K562 (cell line): ENCODE measurements around the gene BCAS3. TPM values are rescaled to one million over a fixed set of nuclear protein-coding genes. Genes with fewer than 3 reads are reported as not detected.

ENCODE experiments used
- ATAC-seq: fragments of 200-7000 bp; cut with Tn5 transposase; 3 replicates; pipeline ENCODE4 v1.9.1; 2020; ENCODE audit warnings: moderate library complexity
- BruUV-seq: library from RNA; stranded (reverse); fragments of 400-500 nt; replicated peaks from 2 replicates; lab custom pipeline; 2021; lab: Mats Ljungman, UMichigan
- CTCF ChIA-PET: fragments of 300-600 bp; formaldehyde crosslinking; extraction: SDS; loops from one replicate; lab custom pipeline; 2021; ENCODE audit warnings: low intra/inter-chr PET ratio; lab: Yijun Ruan, JAX
- POLR2A ChIA-PET: fragments of 300-600, 350-650 bp; sonication (Branson Sonifier 250); formaldehyde crosslinking; extraction: SDS; loops from one replicate; lab custom pipeline; 2021; ENCODE audit warnings: antibody characterized with exemption, inconsistent platforms; lab: Yijun Ruan, JAX
- DNase-seq, 4 experiments: peaks; one replicate each; pipeline versions ENCODE4 v3.0.0 to v3.0.0-alpha.2; 2011 to 2018; ENCODE audit warnings: low spot score in 3 of 4, mixed read lengths in 3 of 4; ENCODE audit errors: extremely low read depth in 1 of 4
- FAIRE-seq: peaks from 2 replicates; lab custom pipeline; 2011; peaks lifted over from hg19 to GRCh38; lab: Jason Lieb, UNC
- H2AFZ ChIP-seq: 2 replicates; pipeline ENCODE4 v1.6.0; 2011; ENCODE audit warnings: low read depth, low read length, control low read depth, inconsistent platforms
- H3K27ac ChIP-seq: fragments of 200-600 bp; 3 replicates; pipeline ENCODE4 v1.8.0; 2011; ENCODE audit warnings: low read depth, mild to moderate bottlenecking, control low read depth, inconsistent platforms, low read length, moderate library complexity, mixed read lengths; ENCODE audit errors: extremely low read depth
- H3K27me3 ChIP-seq, 2 experiments: fragments of 300-600 bp in 1 of 2; 2 replicates in 1 of 2; 3 replicates in 1 of 2; pipeline versions ENCODE4 v1.6.0 to v1.8.0; 2011; ENCODE audit warnings: inconsistent platforms in 2 of 2, low read length in 2 of 2, mild to moderate bottlenecking in 1 of 2, mixed read lengths in 1 of 2, moderate library complexity in 1 of 2; ENCODE audit not compliant: control insufficient read depth in 2 of 2, insufficient read depth in 2 of 2
- H3K36me3 ChIP-seq: fragments of 300-600 bp; 3 replicates; pipeline ENCODE4 v1.8.0; 2011; ENCODE audit warnings: mild to moderate bottlenecking, low read length, inconsistent platforms; ENCODE audit not compliant: control insufficient read depth, insufficient read depth
- H3K4me1 ChIP-seq, 2 experiments: fragments of 200-600 bp in 1 of 2; replicated peaks in 1 of 2; 2 replicates in 1 of 2; 3 replicates in 1 of 2; pipeline versions ENCODE4 v1.5.1 to v1.8.0; 2011; ENCODE audit warnings: inconsistent platforms in 2 of 2, low read length in 2 of 2, mild to moderate bottlenecking in 1 of 2, mixed read lengths in 1 of 2, moderate library complexity in 1 of 2; ENCODE audit not compliant: control insufficient read depth in 2 of 2, insufficient read depth in 2 of 2
- H3K4me2 ChIP-seq: 2 replicates; pipeline ENCODE4 v1.6.1; 2011; ENCODE audit warnings: low read length, control low read depth, inconsistent platforms, mixed read lengths; ENCODE audit not compliant: insufficient read depth
- H3K4me3 ChIP-seq: fragments of 200-600 bp; sonication (generic), shearing (Covaris generic); 2 replicates; pipeline ENCODE4 v1.5.1; 2016; ENCODE audit warnings: control low read depth, inconsistent platforms
- H3K79me2 ChIP-seq: fragments of 200-600 bp; 3 replicates; pipeline ENCODE4 v1.8.0; 2011; ENCODE audit warnings: low read length, inconsistent platforms; ENCODE audit not compliant: control insufficient read depth, insufficient read depth
- H3K9ac ChIP-seq, 2 experiments: 2 replicates each; pipeline versions ENCODE4 v1.6.0 to v1.6.1; 2011; ENCODE audit warnings: low read depth in 2 of 2, low read length in 2 of 2, control low read depth in 1 of 2, inconsistent platforms in 1 of 2, mild to moderate bottlenecking in 1 of 2, mixed read lengths in 1 of 2; ENCODE audit not compliant: insufficient read depth in 1 of 2
- H3K9me1 ChIP-seq: one replicate; pipeline ENCODE4 v1.6.0; 2011; ENCODE audit warnings: inconsistent platforms, mild to moderate bottlenecking, low read length, moderate library complexity; ENCODE audit not compliant: control insufficient read depth, insufficient read depth
- H3K9me3 ChIP-seq: replicated peaks from 2 replicates; pipeline ENCODE4 v1.5.1; 2011; ENCODE audit warnings: low read depth, low read length, inconsistent platforms; ENCODE audit not compliant: control insufficient read depth, insufficient read depth
- H4K20me1 ChIP-seq: replicated peaks from 2 replicates; pipeline ENCODE4 v1.6.1; 2011; ENCODE audit warnings: low read length, inconsistent platforms, mixed read lengths; ENCODE audit not compliant: control insufficient read depth, insufficient read depth
- JUND ChIP-seq, 2 experiments: IDR thresholded peaks; 2 replicates in 1 of 2; 3 replicates in 1 of 2; pipeline ENCODE4 v1.6.1; 2011; ENCODE audit warnings: borderline replicate concordance in 2 of 2, low read depth in 2 of 2, low read length in 2 of 2, improper control_type of control experiment in 1 of 2, missing biosample characterization in 1 of 2, missing genetic modification characterization in 1 of 2, missing genetic modification reagents in 1 of 2
- MED1 ChIP-seq: sonication (generic); formaldehyde crosslinking; IDR thresholded peaks from 2 replicates; pipeline ENCODE4 v1.8.1; 2023; ENCODE audit warnings: missing genetic modification reagents, borderline replicate concordance
- MTF1 ChIP-seq: fragments of 250-450 bp; sonication (Bioruptor Pico); IDR thresholded peaks from 2 replicates; pipeline ENCODE4 v1.9.0; 2021; ENCODE audit warnings: moderate library complexity, mild to moderate bottlenecking, inconsistent platforms, borderline replicate concordance
- PHF21A ChIP-seq: fragments of 450-650 bp; IDR thresholded peaks from 2 replicates; pipeline ENCODE4 v1.6.1; 2017; ENCODE audit warnings: low read depth, borderline replicate concordance
- TARDBP ChIP-seq: fragments of 450-650 bp; IDR thresholded peaks from 2 replicates; pipeline ENCODE4 v1.6.1; 2016
- ZNF316 ChIP-seq: fragments of 450-650 bp; IDR thresholded peaks from 2 replicates; pipeline ENCODE4 v1.6.1; 2016
- ZSCAN32 ChIP-seq: fragments of 450-650 bp; formaldehyde crosslinking; IDR thresholded peaks from 2 replicates; pipeline ENCODE4 v1.4.0; 2020; ENCODE audit warnings: mild to moderate bottlenecking, moderate library complexity
- WGBS: fragments of 100-300 bp; shearing (Covaris generic); methylation state at CpG from one replicate; pipeline ENCODE4 v1.1.6; 2016; ENCODE audit warnings: low coverage, mixed read lengths; ENCODE audit not compliant: insufficient coverage; ENCODE audit errors: missing lambda C conversion rate; 5-methylcytosine and 5-hydroxymethylcytosine counted together
- in situ Hi-C: fragments of 300-500 bp; cut with MboI; formaldehyde crosslinking; loops from 4 replicates; pipeline ENCODE4 v1.15.0; 2018; ENCODE audit warnings: inconsistent platforms, mixed read lengths
- intact Hi-C: fragments of 100-400 bp; cut with micrococcal nuclease; formaldehyde crosslinking; loops from 2 replicates; pipeline ENCODE4 v1.14.2; 2022
- polyA plus RNA-seq, 8 experiments: library from polyadenylated mRNA; depleted of rRNA in 4 of 8; stranded (reverse) in 5 of 8; unstranded in 3 of 8; fragments of >200 nt; fragmentation: Nextera tagmentation in 2 of 8; fragmentation: Illumina TruSeq in 1 of 8; extraction: Ambion mirVana in 2 of 8; extraction: Trizol in 1 of 8; gene quantifications; 2 replicates each; pipeline versions ENCODE4 v1.2.1 to v1.2.3, GENCODE V29; 2011 to 2014; ENCODE audit warnings: inconsistent platforms in 1 of 8, missing spikeins in 1 of 8
- total RNA-seq, 7 experiments: library from RNA; depleted of rRNA in 6 of 7; stranded (reverse); fragments of >200 nt in 6 of 7; fragmentation: Illumina TruSeq in 2 of 7; extraction: Trizol in 2 of 7; gene quantifications; 2 replicates each; pipeline versions ENCODE4 v1.2.1 to v1.2.3, GENCODE V29; 2011 to 2021; ENCODE audit warnings: low replicate concordance in 1 of 7
- TF ChIP-seq, protein P1 (sequence below): fragments of 200-600 bp; sonication (generic); IDR thresholded peaks from one replicate; pipeline ENCODE4 v1.6.1; 2012; ENCODE audit warnings: mild to moderate bottlenecking, low read depth, low read length, inconsistent platforms

BCAS3 gene
- total and polyA plus RNA-seq, 9 of the 15 experiments (the other 6 are each of a cell fraction or from before 2014, with no cell fraction given), result 1.9 to 5.5 (median 3.5) TPM

DNA sequence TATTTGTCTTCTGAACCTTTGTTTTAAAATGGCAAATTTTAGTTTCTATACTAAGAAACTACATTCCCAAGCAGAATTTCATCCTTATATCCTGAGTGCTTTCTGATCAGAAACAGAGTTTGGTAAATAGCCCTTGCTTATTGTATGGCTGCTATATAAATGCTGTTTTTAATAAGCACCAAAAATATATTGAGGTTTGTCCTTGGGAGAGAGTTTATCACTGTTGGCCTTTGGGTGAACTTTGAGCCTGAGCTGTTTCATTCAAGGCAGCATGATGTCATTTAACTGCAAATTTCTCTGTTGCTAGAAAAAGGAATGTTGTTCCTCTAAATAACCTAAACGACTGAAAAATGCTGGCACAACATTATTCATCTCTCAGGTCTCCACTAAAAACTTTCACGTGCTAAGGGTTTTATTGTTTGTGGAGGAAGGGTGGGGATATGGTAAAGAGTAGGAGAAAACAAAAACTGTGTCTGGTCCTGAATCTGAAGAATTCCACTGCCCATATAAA lies 387.7 kb downstream of the BCAS3 start:
- BruUV-seq, result no TSS peak
- WGBS, result 0% methylated on average over 2 of the region's 2 CpGs
- Histone ChIP-seq H3K9me1 (no peaks in the 10 kb centered on the region), H3K27me3 (no peaks in the 10 kb centered on the region; a peak in 1 of 5 replicates), H3K4me2 (no peak overlapping the region), H3K79me2 (no peaks in the 10 kb centered on the region), H3K4me1 (no peaks in the 10 kb centered on the region; a peak in 1 of 5 replicates), H3K36me3 (no peaks in the 10 kb centered on the region), H3K4me3 (no peak overlapping the region), H3K27ac (no peak overlapping the region), H3K9me3 (no peaks in the 10 kb centered on the region), H2AFZ (no peak overlapping the region), H4K20me1 (no peaks in the 10 kb centered on the region), H3K9ac (no peak overlapping the region)
- POLR2A ChIA-PET, result interaction anchor here (1.0 kb wide), 1 partner anchor 125 kb away, joined by 3 read pairs; no protein-coding TSS in a partner anchor
- ATAC-seq (no peak), FAIRE-seq (no peak), DNase-seq (no peak)
- intact Hi-C loops (no loop called here), in situ Hi-C loops (no loop called here)
- CTCF ChIA-PET, result no interaction called here
- no peak for TF ChIP-seq PHF21A
- no peak for TF ChIP-seq MED1 (CRISPR knock-in tag)
- TF ChIP-seq ZSCAN32 (CRISPR knock-in tag), result no peak
- peak; percentile 9; the same call in 1 of the 2 replicates for TF ChIP-seq ZNF316
- TF ChIP-seq MTF1 (CRISPR knock-in tag), result no peak
- no peak for TF ChIP-seq TARDBP
- no peak for TF ChIP-seq JUND (IDR thresholded peaks at IDR 0.05; ENCODE audit: borderline replicate concordance, low read depth, low read length)
- peak; percentile 21; the same call in 1 of the 3 replicates for TF ChIP-seq JUND (tag; IDR thresholded peaks at IDR 0.05; ENCODE audit: borderline replicate concordance, low read depth, low read length)
- TF ChIP-seq, protein P1, sequence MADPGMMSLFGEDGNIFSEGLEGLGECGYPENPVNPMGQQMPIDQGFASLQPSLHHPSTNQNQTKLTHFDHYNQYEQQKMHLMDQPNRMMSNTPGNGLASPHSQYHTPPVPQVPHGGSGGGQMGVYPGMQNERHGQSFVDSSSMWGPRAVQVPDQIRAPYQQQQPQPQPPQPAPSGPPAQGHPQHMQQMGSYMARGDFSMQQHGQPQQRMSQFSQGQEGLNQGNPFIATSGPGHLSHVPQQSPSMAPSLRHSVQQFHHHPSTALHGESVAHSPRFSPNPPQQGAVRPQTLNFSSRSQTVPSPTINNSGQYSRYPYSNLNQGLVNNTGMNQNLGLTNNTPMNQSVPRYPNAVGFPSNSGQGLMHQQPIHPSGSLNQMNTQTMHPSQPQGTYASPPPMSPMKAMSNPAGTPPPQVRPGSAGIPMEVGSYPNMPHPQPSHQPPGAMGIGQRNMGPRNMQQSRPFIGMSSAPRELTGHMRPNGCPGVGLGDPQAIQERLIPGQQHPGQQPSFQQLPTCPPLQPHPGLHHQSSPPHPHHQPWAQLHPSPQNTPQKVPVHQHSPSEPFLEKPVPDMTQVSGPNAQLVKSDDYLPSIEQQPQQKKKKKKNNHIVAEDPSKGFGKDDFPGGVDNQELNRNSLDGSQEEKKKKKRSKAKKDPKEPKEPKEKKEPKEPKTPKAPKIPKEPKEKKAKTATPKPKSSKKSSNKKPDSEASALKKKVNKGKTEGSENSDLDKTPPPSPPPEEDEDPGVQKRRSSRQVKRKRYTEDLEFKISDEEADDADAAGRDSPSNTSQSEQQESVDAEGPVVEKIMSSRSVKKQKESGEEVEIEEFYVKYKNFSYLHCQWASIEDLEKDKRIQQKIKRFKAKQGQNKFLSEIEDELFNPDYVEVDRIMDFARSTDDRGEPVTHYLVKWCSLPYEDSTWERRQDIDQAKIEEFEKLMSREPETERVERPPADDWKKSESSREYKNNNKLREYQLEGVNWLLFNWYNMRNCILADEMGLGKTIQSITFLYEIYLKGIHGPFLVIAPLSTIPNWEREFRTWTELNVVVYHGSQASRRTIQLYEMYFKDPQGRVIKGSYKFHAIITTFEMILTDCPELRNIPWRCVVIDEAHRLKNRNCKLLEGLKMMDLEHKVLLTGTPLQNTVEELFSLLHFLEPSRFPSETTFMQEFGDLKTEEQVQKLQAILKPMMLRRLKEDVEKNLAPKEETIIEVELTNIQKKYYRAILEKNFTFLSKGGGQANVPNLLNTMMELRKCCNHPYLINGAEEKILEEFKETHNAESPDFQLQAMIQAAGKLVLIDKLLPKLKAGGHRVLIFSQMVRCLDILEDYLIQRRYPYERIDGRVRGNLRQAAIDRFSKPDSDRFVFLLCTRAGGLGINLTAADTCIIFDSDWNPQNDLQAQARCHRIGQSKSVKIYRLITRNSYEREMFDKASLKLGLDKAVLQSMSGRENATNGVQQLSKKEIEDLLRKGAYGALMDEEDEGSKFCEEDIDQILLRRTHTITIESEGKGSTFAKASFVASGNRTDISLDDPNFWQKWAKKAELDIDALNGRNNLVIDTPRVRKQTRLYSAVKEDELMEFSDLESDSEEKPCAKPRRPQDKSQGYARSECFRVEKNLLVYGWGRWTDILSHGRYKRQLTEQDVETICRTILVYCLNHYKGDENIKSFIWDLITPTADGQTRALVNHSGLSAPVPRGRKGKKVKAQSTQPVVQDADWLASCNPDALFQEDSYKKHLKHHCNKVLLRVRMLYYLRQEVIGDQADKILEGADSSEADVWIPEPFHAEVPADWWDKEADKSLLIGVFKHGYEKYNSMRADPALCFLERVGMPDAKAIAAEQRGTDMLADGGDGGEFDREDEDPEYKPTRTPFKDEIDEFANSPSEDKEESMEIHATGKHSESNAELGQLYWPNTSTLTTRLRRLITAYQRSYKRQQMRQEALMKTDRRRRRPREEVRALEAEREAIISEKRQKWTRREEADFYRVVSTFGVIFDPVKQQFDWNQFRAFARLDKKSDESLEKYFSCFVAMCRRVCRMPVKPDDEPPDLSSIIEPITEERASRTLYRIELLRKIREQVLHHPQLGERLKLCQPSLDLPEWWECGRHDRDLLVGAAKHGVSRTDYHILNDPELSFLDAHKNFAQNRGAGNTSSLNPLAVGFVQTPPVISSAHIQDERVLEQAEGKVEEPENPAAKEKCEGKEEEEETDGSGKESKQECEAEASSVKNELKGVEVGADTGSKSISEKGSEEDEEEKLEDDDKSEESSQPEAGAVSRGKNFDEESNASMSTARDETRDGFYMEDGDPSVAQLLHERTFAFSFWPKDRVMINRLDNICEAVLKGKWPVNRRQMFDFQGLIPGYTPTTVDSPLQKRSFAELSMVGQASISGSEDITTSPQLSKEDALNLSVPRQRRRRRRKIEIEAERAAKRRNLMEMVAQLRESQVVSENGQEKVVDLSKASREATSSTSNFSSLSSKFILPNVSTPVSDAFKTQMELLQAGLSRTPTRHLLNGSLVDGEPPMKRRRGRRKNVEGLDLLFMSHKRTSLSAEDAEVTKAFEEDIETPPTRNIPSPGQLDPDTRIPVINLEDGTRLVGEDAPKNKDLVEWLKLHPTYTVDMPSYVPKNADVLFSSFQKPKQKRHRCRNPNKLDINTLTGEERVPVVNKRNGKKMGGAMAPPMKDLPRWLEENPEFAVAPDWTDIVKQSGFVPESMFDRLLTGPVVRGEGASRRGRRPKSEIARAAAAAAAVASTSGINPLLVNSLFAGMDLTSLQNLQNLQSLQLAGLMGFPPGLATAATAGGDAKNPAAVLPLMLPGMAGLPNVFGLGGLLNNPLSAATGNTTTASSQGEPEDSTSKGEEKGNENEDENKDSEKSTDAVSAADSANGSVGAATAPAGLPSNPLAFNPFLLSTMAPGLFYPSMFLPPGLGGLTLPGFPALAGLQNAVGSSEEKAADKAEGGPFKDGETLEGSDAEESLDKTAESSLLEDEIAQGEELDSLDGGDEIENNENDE, result no peak
